Panc1 (cell line): ENCODE measurements around the gene TP53I11. TPM values are rescaled to one million over a fixed set of nuclear protein-coding genes. Genes with fewer than 3 reads are reported as not detected.
A peak's percentile ranks its signal among the peaks of the same experiment; 100 is the strongest.

Source experiments
- ATAC-seq: fragments of 200-7000 bp; cut with Tn5 transposase; 2 replicates; pipeline ENCODE4 v1.9.1; 2020; ENCODE audit warnings: mild to moderate bottlenecking, moderate library complexity
- BruUV-seq: library from RNA; stranded (reverse); fragments of 400-500 nt; replicated peaks from 2 replicates; lab custom pipeline; 2021; lab: Mats Ljungman, UMichigan
- CTCF ChIA-PET: fragments of 300-600 bp; sonication (Branson Sonifier 250); formaldehyde crosslinking; loops from one replicate; lab custom pipeline; 2022; ENCODE audit warnings: antibody characterized with exemption; lab: Charles Lee
- POLR2A ChIA-PET: fragments of 300-600 bp; sonication (Branson Sonifier 250); formaldehyde crosslinking; loops from one replicate; lab custom pipeline; 2022; ENCODE audit warnings: antibody characterized with exemption; lab: Charles Lee
- DNase-seq: peaks from one replicate; pipeline ENCODE4 v3.0.0-alpha.2; 2010; ENCODE audit warnings: low read depth, low spot score
- H3K27ac ChIP-seq: 2 replicates; pipeline ENCODE4 v1.5.1; 2011; ENCODE audit warnings: mild to moderate bottlenecking, low read length, inconsistent platforms
- H3K27me3 ChIP-seq: fragments of 200-500 bp; sonication (Bioruptor generic); 2 replicates; pipeline ENCODE4 v1.6.0; 2014; ENCODE audit warnings: low read length, inconsistent platforms; ENCODE audit not compliant: control insufficient read depth, insufficient read depth
- H3K36me3 ChIP-seq: fragments of 200-500 bp; sonication (Bioruptor generic); 2 replicates; pipeline ENCODE4 v1.5.1; 2014; ENCODE audit warnings: inconsistent platforms, mild to moderate bottlenecking, low read length, moderate library complexity; ENCODE audit not compliant: control insufficient read depth, insufficient read depth
- H3K4me1 ChIP-seq: 2 replicates; pipeline ENCODE4 v1.5.1; 2011; ENCODE audit warnings: inconsistent platforms, mild to moderate bottlenecking, low read length, moderate library complexity; ENCODE audit not compliant: control insufficient read depth, insufficient read depth
- H3K4me3 ChIP-seq, 2 experiments: 2 replicates each; pipeline ENCODE4 v1.5.1; 2011 to 2012; ENCODE audit warnings: low read depth in 2 of 2, low read length in 2 of 2, mild to moderate bottlenecking in 2 of 2, inconsistent platforms in 1 of 2, moderate library complexity in 1 of 2
- H3K9me3 ChIP-seq: fragments of 200-500 bp; sonication (Bioruptor generic); 2 replicates; pipeline ENCODE4 v1.5.1; 2014; ENCODE audit warnings: low read depth, mild to moderate bottlenecking, inconsistent platforms, low read length, moderate library complexity; ENCODE audit not compliant: control insufficient read depth, insufficient read depth
- POLR2AphosphoS5 ChIP-seq: IDR thresholded peaks from 2 replicates; pipeline ENCODE4 v1.6.1; 2012; ENCODE audit warnings: mild to moderate bottlenecking, low read depth, low read length, moderate library complexity
- SIN3A ChIP-seq: IDR thresholded peaks from 2 replicates; pipeline ENCODE4 v1.6.1; 2012; ENCODE audit warnings: low read depth, mild to moderate bottlenecking, low read length, moderate library complexity, borderline replicate concordance; ENCODE audit not compliant: insufficient read depth
- TCF7L2 ChIP-seq: IDR thresholded peaks from 2 replicates; pipeline ENCODE4 v1.6.1; 2011; ENCODE audit warnings: mild to moderate bottlenecking, low read depth, low read length, inconsistent platforms
- in situ Hi-C: cut with HindIII; loops from 2 replicates; pipeline ENCODE4 v1.10.0; 2016; ENCODE audit warnings: low sequenced_read_pairs, low pct_unique_long_range_greater_than_20kb
- intact Hi-C: fragments of 100-400 bp; cut with micrococcal nuclease; formaldehyde crosslinking; loops from one replicate; pipeline ENCODE4 v1.10.0; 2022; ENCODE audit not compliant: unreplicated experiment
- total RNA-seq: library from RNA; stranded (reverse); gene quantifications from one replicate; pipeline ENCODE4 v1.2.1, GENCODE V29; 2021; ENCODE audit not compliant: unreplicated experiment
- TF ChIP-seq, protein P1 (sequence below): fragments of 450-650 bp; IDR thresholded peaks from 2 replicates; pipeline ENCODE4 v1.5.1; 2017; ENCODE audit warnings: mild to moderate bottlenecking
- TF ChIP-seq, protein P2 (sequence below), 2 experiments: IDR thresholded peaks; 2 replicates each; pipeline ENCODE4 v1.6.1; 2011 to 2012; ENCODE audit warnings: low read depth in 2 of 2, control low read depth in 1 of 2, low read length in 1 of 2, mild to moderate bottlenecking in 1 of 2, moderate library complexity in 1 of 2; ENCODE audit not compliant: insufficient read depth in 1 of 2

TP53I11 gene
- total RNA-seq, 1 experiment from 2014 or later = 132 TPM

DNA sequence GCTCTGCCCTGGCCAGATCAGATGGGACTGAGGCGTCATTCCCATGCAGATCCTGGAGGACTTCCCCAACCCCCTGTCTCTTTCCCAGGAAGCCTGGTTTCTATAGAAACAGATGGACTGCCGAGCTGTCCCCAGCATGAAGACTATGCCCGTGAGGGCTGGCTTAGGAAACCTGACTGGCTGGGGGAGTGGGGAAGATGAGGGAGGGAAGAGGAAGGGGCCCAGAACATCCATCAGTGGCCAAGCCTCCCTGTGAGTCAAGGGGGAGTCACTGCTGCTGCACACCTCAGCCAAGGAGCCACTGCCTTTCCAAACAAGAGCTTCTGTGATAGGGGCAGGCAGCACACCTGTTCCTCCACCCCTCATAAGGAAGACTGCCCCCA lies 5.8 kb downstream of the TP53I11 start:
- no peaks in the 10 kb centered on the region for H3K9me3 ChIP-seq
- H3K4me3 ChIP-seq = no peak overlapping the region
- no peaks in the 10 kb centered on the region; the same call in 1 of the 2 replicates for H3K36me3 ChIP-seq
- in situ Hi-C loops (no loop called here), intact Hi-C loops (loop anchor here (10.0 kb wide), 1 partner anchor 70 kb away; no protein-coding TSS in a partner anchor)
- ATAC-seq = no peak
- ChIA-PET CTCF (interaction anchor here (1.1 to 2.5 kb wide), 2 partner anchors 8 to 160 kb away, joined by 4 to 9 read pairs; no protein-coding TSS in a partner anchor), POLR2A (no interaction called here)
- TF ChIP-seq SIN3A = no peak
- TF ChIP-seq POLR2AphosphoS5 = no peak
- no peak for TF ChIP-seq TCF7L2
- TF ChIP-seq, protein P1, sequence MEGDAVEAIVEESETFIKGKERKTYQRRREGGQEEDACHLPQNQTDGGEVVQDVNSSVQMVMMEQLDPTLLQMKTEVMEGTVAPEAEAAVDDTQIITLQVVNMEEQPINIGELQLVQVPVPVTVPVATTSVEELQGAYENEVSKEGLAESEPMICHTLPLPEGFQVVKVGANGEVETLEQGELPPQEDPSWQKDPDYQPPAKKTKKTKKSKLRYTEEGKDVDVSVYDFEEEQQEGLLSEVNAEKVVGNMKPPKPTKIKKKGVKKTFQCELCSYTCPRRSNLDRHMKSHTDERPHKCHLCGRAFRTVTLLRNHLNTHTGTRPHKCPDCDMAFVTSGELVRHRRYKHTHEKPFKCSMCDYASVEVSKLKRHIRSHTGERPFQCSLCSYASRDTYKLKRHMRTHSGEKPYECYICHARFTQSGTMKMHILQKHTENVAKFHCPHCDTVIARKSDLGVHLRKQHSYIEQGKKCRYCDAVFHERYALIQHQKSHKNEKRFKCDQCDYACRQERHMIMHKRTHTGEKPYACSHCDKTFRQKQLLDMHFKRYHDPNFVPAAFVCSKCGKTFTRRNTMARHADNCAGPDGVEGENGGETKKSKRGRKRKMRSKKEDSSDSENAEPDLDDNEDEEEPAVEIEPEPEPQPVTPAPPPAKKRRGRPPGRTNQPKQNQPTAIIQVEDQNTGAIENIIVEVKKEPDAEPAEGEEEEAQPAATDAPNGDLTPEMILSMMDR = no peak
- TF ChIP-seq, protein P2, sequence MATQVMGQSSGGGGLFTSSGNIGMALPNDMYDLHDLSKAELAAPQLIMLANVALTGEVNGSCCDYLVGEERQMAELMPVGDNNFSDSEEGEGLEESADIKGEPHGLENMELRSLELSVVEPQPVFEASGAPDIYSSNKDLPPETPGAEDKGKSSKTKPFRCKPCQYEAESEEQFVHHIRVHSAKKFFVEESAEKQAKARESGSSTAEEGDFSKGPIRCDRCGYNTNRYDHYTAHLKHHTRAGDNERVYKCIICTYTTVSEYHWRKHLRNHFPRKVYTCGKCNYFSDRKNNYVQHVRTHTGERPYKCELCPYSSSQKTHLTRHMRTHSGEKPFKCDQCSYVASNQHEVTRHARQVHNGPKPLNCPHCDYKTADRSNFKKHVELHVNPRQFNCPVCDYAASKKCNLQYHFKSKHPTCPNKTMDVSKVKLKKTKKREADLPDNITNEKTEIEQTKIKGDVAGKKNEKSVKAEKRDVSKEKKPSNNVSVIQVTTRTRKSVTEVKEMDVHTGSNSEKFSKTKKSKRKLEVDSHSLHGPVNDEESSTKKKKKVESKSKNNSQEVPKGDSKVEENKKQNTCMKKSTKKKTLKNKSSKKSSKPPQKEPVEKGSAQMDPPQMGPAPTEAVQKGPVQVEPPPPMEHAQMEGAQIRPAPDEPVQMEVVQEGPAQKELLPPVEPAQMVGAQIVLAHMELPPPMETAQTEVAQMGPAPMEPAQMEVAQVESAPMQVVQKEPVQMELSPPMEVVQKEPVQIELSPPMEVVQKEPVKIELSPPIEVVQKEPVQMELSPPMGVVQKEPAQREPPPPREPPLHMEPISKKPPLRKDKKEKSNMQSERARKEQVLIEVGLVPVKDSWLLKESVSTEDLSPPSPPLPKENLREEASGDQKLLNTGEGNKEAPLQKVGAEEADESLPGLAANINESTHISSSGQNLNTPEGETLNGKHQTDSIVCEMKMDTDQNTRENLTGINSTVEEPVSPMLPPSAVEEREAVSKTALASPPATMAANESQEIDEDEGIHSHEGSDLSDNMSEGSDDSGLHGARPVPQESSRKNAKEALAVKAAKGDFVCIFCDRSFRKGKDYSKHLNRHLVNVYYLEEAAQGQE (IDR thresholded peaks at IDR 0.05; ENCODE audit: insufficient read depth in 1 of 2, low read depth in 2 of 2, low read length in 1 of 2) = no peak
- BruUV-seq = no TSS peak
- H3K27me3 ChIP-seq = no peaks in the 10 kb centered on the region
- DNase-seq = no peak
- H3K4me1 ChIP-seq = peaks cover 58% of the 10 kb centered on the region
- 0 out of 2 replicates have a peak overlapping the region, but pooled peaks have one; percentile 17 for H3K27ac ChIP-seq

DNA sequence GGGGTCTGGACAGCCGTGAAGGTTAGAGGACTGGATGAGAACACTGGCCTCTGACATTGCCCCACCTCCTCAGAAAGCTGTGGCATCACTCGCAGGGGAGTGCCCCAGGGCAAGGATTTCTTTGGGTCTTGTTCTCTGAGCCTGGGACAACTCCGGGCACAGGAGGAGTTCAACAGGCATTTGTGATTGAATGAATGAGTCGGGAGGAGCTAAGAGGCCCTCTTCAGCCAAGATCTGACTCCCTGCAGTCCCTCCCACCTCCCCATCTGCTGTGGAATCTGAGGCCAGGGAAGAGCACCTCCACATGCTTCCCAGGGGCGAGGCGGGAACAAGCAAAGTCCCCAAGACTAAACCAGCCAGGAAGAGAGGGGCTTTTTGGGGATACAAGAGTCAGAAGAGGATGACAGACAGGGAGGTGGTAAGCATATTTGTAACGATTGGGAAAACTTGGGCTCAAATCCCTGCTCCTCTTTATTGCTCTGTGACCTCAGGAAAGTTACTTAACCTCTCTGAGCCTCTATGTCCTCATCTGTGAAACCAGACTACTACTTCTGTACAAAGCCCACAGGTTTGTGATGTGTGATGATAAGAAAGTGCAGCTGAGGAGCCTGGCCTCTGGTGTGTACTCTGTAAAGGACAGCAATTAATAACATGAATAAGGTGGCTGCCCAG lies 6.4 kb downstream of the TP53I11 start:
- no peak for ATAC-seq
- intact Hi-C loops (loop anchor here (10.0 kb wide), 1 partner anchor 70 kb away; no protein-coding TSS in a partner anchor), in situ Hi-C loops (no loop called here)
- ChIA-PET POLR2A (no interaction called here), CTCF (interaction anchor here (1.1 to 2.5 kb wide), 2 partner anchors 8 to 160 kb away, joined by 4 to 9 read pairs; no protein-coding TSS in a partner anchor)
- H3K4me1 ChIP-seq = peaks cover 58% of the 10 kb centered on the region
- no TSS peak for BruUV-seq
- H3K9me3 ChIP-seq = no peaks in the 10 kb centered on the region
- H3K36me3 ChIP-seq = no peaks in the 10 kb centered on the region
- 0 out of 2 replicates have a peak overlapping the region, but pooled peaks have one; percentile 17 for H3K27ac ChIP-seq
- TF ChIP-seq, protein P2 (IDR thresholded peaks at IDR 0.05; ENCODE audit: insufficient read depth in 1 of 2, low read depth in 2 of 2, low read length in 1 of 2) = no peak
- TF ChIP-seq POLR2AphosphoS5 = no peak
- H3K27me3 ChIP-seq = no peaks in the 10 kb centered on the region
- DNase-seq = no peak
- H3K4me3 ChIP-seq = no peak overlapping the region
